GM12878 (cell line): ENCODE data around the gene CALY. TPM values are rescaled to one million over a fixed set of nuclear protein-coding genes. Genes with fewer than 3 reads are reported as not detected.

Source experiments
- CHD2 ChIP-seq: IDR thresholded peaks from 2 replicates; pipeline ENCODE4 v1.6.1; 2011; ENCODE audit warnings: low read depth, low read length, improper control_type of control experiment, borderline replicate concordance
- EP300 ChIP-seq, 2 experiments: fragments of 150-350 bp in 1 of 2; IDR thresholded peaks; 2 replicates each; pipeline ENCODE4 v1.6.1; 2011 to 2012; ENCODE audit warnings: low read depth in 2 of 2, low read length in 2 of 2, borderline replicate concordance in 1 of 2, improper control_type of control experiment in 1 of 2, inconsistent platforms in 1 of 2; ENCODE audit not compliant: control insufficient read depth in 1 of 2
- EZH2 ChIP-seq: IDR thresholded peaks from 2 replicates; pipeline ENCODE4 v1.6.1; 2012; ENCODE audit warnings: low read depth, mild to moderate bottlenecking, control low read depth, inconsistent platforms, low read length, borderline replicate concordance; ENCODE audit not compliant: control insufficient read depth
- FOS ChIP-seq: IDR thresholded peaks from 3 replicates; pipeline ENCODE4 v1.6.1; 2011; ENCODE audit warnings: borderline replicate concordance; ENCODE audit not compliant: insufficient read length; ENCODE audit errors: extremely low read depth
- HDAC2 ChIP-seq: fragments of 200-600 bp; sonication (generic); IDR thresholded peaks from 2 replicates; pipeline ENCODE4 v1.6.1; 2017
- LARP7 ChIP-seq: fragments of 450-650 bp; IDR thresholded peaks from 2 replicates; pipeline ENCODE4 v1.6.1; 2017; ENCODE audit warnings: mild to moderate bottlenecking
- MEF2A ChIP-seq: IDR thresholded peaks from 2 replicates; pipeline ENCODE4 v1.6.1; 2011; ENCODE audit warnings: low read depth, mild to moderate bottlenecking, low read length, moderate library complexity; ENCODE audit not compliant: insufficient read depth
- NFYB ChIP-seq: IDR thresholded peaks from 2 replicates; pipeline ENCODE4 v1.6.1; 2011; ENCODE audit warnings: low read depth, mild to moderate bottlenecking, low read length, improper control_type of control experiment, moderate library complexity; ENCODE audit not compliant: insufficient read depth
- NR2C1 ChIP-seq: fragments of 450-650 bp; IDR thresholded peaks from 2 replicates; pipeline ENCODE4 v1.6.1; 2017; ENCODE audit warnings: antibody characterized with exemption, mild to moderate bottlenecking, moderate library complexity
- PML ChIP-seq: IDR thresholded peaks from 2 replicates; pipeline ENCODE4 v1.6.1; 2012; ENCODE audit warnings: low read length, inconsistent platforms
- RELA ChIP-seq: fragments of 450-650 bp; IDR thresholded peaks from 2 replicates; pipeline ENCODE4 v1.8.0; 2014; ENCODE audit warnings: borderline replicate concordance; ENCODE audit not compliant: partially characterized antibody
- YY1 ChIP-seq: IDR thresholded peaks from 2 replicates; pipeline ENCODE4 v1.6.1; 2011; ENCODE audit warnings: low read depth, mild to moderate bottlenecking, low read length
- polyA plus RNA-seq, 11 experiments: library from polyadenylated mRNA; depleted of rRNA in 4 of 11; unstranded in 6 of 11; stranded (reverse) in 5 of 11; fragments of >200 nt; fragmentation: Nextera tagmentation in 4 of 11; fragmentation: Illumina TruSeq in 1 of 11; extraction: Ambion mirVana in 4 of 11; extraction: Trizol in 1 of 11; gene quantifications; 1 replicate in 1 of 11; 2 replicates in 10 of 11; pipeline versions ENCODE4 v1.2.1 to v1.2.3, GENCODE V29; 2011 to 2016; ENCODE audit warnings: inconsistent platforms in 2 of 11, missing spikeins in 2 of 11, low read depth in 1 of 11
- total RNA-seq, 4 experiments: library from RNA; depleted of rRNA in 3 of 4; stranded (reverse); fragments of >200 nt in 3 of 4; fragmentation: Illumina TruSeq in 1 of 4; extraction: Trizol in 1 of 4; gene quantifications; 2 replicates each; pipeline versions ENCODE4 v1.2.1 to v1.2.3, GENCODE V29; 2013 to 2021
- TF ChIP-seq, protein P1 (sequence below): IDR thresholded peaks from 2 replicates; pipeline ENCODE4 v1.6.1; 2011; ENCODE audit warnings: low read depth, mild to moderate bottlenecking, low read length, moderate library complexity, borderline replicate concordance; ENCODE audit errors: extremely low read depth
- TF ChIP-seq, protein P2 (sequence below): fragments of 450-650 bp; IDR thresholded peaks from 2 replicates; pipeline ENCODE4 v1.6.1; 2017; ENCODE audit warnings: low read depth, mild to moderate bottlenecking, moderate library complexity
- TF ChIP-seq, protein P3 (sequence below): IDR thresholded peaks from 2 replicates; pipeline ENCODE4 v1.6.1; 2011; ENCODE audit warnings: low read depth, low read length, improper control_type of control experiment, borderline replicate concordance
- TF ChIP-seq, protein P4 (sequence below): fragments of 450-650 bp; IDR thresholded peaks from 2 replicates; pipeline ENCODE4 v1.6.1; 2017; ENCODE audit warnings: mild to moderate bottlenecking, moderate library complexity

Gene CALY
- total and polyA plus RNA-seq, 10 of the 15 experiments (the other 5 are each of a cell fraction or from before 2014, with no cell fraction given), result 0.07 TPM; not detected in 9

DNA sequence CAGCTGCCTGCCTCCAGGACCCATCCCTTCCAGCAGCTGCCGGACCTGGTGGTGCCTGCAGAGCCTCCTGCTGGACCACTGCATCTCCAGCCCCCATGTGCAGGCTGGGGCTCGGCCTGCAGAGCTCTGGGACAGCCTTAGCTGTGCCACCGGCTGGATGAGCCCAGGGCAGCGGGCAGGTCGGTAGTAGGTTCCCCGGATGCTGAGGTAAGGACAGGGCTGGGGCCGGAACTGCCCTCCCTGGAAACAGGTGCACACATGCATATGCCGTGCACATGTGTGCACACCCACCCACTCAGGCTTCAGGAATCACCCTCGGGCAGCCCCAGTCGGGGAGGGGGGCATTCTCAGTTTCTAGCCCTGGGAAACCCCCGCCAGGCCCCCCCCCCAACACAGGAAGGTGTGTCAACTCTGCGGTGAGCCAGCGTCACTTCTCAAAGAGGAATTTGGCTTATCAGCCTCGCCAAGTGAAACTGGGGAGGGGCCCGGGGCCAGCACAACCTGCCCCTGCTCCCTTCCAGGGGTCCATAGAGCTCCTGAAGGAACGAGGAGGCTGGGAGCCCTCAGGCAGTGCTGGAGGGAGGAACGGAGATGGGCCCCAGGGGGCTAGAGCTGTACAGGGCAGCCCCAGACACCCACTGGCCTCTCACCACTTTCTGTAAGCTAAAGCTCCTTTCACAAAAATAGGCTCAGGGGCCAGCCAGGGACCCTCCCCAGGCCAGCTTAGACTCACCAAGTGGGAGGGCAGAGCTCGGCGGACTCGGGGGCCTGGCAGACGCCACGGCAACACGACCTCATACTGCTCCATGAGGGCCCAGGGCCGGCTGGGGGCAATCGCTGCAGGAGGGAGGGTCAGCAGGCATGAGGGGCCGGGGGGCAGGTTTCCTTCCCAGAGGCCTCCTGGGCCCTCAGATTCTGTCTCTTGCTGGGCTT lies 61.7 kb downstream of the CALY start (continued):
- TF ChIP-seq PML (0 out of 2 replicates have a peak, but pooled peaks have one; percentile 43), YY1 (no peak), MEF2A (peak; percentile 51; the same call in 1 of the 2 replicates), NR2C1 (no peak; the same call in 1 of the 2 replicates), NFYB (no peak), RELA (peak; percentile 100), LARP7 (peak; percentile 59), FOS (no peak), HDAC2 (no peak), EP300 (IDR thresholded peaks at IDR 0.05; ENCODE audit: borderline replicate concordance in 1 of 2, control insufficient read depth in 1 of 2, low read depth in 2 of 2, low read length in 2 of 2) (peak; percentile 18 to 29; a peak in 1 of 4 replicates), CHD2 (no peak; the same call in 1 of the 2 replicates), EZH2 (no peak)
- TF ChIP-seq, protein P1, sequence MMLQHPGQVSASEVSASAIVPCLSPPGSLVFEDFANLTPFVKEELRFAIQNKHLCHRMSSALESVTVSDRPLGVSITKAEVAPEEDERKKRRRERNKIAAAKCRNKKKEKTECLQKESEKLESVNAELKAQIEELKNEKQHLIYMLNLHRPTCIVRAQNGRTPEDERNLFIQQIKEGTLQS, result no peak
- TF ChIP-seq, protein P2, sequence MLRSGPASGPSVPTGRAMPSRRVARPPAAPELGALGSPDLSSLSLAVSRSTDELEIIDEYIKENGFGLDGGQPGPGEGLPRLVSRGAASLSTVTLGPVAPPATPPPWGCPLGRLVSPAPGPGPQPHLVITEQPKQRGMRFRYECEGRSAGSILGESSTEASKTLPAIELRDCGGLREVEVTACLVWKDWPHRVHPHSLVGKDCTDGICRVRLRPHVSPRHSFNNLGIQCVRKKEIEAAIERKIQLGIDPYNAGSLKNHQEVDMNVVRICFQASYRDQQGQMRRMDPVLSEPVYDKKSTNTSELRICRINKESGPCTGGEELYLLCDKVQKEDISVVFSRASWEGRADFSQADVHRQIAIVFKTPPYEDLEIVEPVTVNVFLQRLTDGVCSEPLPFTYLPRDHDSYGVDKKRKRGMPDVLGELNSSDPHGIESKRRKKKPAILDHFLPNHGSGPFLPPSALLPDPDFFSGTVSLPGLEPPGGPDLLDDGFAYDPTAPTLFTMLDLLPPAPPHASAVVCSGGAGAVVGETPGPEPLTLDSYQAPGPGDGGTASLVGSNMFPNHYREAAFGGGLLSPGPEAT, result peak; percentile 97
- TF ChIP-seq, protein P3, sequence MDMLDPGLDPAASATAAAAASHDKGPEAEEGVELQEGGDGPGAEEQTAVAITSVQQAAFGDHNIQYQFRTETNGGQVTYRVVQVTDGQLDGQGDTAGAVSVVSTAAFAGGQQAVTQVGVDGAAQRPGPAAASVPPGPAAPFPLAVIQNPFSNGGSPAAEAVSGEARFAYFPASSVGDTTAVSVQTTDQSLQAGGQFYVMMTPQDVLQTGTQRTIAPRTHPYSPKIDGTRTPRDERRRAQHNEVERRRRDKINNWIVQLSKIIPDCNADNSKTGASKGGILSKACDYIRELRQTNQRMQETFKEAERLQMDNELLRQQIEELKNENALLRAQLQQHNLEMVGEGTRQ, result no peak
- TF ChIP-seq, protein P4, sequence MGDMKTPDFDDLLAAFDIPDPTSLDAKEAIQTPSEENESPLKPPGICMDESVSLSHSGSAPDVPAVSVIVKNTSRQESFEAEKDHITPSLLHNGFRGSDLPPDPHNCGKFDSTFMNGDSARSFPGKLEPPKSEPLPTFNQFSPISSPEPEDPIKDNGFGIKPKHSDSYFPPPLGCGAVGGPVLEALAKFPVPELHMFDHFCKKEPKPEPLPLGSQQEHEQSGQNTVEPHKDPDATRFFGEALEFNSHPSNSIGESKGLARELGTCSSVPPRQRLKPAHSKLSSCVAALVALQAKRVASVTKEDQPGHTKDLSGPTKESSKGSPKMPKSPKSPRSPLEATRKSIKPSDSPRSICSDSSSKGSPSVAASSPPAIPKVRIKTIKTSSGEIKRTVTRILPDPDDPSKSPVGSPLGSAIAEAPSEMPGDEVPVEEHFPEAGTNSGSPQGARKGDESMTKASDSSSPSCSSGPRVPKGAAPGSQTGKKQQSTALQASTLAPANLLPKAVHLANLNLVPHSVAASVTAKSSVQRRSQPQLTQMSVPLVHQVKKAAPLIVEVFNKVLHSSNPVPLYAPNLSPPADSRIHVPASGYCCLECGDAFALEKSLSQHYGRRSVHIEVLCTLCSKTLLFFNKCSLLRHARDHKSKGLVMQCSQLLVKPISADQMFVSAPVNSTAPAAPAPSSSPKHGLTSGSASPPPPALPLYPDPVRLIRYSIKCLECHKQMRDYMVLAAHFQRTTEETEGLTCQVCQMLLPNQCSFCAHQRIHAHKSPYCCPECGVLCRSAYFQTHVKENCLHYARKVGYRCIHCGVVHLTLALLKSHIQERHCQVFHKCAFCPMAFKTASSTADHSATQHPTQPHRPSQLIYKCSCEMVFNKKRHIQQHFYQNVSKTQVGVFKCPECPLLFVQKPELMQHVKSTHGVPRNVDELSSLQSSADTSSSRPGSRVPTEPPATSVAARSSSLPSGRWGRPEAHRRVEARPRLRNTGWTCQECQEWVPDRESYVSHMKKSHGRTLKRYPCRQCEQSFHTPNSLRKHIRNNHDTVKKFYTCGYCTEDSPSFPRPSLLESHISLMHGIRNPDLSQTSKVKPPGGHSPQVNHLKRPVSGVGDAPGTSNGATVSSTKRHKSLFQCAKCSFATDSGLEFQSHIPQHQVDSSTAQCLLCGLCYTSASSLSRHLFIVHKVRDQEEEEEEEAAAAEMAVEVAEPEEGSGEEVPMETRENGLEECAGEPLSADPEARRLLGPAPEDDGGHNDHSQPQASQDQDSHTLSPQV, result peak; percentile 71; the same call in 1 of the 2 replicates
